GM13976 (cell line): Measurements from ENCODE around the gene TLCD1.

Source experiments
- DNase-seq: peaks from one replicate; pipeline ENCODE4 v3.0.0; 2012; ENCODE audit warnings: low spot score
- in situ Hi-C: fragments of 300-500 bp; cut with MboI; formaldehyde crosslinking; loops from one replicate; pipeline ENCODE4 v1.12.0; 2022; ENCODE audit warnings: low sequenced_read_pairs, mixed read lengths, inconsistent platforms; ENCODE audit not compliant: unreplicated experiment
- TF ChIP-seq, protein P1 (sequence below): IDR thresholded peaks from 2 replicates; pipeline ENCODE4 v1.5.1; 2012; ENCODE audit warnings: borderline replicate concordance, mild to moderate bottlenecking; ENCODE audit not compliant: insufficient read depth; ENCODE audit errors: extremely low read depth, missing control alignments, control extremely low read depth

Gene TLCD1

DNA sequence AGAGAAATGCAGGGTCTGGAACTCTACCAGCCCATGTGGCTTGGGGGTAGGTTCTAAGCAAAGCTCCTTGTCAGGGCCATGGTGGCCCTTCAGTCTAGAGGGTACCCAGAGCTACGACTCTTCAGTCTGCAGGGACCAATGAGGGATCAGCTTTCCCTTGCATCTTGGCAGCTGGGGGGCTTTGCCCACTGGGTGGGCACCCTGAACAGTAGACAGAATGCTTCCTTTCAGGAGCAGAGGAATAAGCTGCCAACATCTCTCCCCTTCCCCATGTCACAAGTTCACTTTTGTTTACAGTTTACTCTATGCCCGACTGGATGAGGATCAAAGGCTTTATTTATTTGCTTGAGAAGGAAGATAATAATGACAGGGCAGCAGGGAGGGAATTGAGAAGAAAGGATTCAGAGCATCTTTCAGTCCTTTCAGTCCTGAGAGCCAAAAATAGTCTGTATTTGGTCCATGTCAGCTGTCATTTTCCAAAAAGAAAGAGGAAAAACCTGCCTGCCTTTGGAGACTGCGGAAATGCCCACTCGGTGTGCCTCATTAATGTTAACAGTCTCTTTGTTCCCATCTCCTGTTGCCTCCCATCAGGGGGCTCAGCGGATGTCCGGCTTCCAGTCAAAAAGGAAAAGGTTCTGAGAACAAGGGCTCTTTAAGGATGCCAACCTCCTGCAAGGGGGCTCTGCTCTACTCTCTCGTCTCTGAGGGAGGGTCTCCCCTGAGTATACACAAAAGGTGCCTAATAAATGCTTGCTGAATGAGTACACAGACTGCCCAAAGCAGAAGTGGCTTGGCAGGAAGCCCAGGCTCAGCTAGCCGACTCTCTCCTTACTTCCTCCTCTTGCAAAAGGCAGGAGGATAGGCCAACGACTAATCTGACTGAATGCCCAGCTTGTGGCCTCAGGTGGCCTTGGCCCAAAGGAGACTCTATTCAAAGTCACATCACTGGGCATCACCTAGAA, 34.8 kb upstream of the TLCD1 start:
- TF ChIP-seq, protein P1, sequence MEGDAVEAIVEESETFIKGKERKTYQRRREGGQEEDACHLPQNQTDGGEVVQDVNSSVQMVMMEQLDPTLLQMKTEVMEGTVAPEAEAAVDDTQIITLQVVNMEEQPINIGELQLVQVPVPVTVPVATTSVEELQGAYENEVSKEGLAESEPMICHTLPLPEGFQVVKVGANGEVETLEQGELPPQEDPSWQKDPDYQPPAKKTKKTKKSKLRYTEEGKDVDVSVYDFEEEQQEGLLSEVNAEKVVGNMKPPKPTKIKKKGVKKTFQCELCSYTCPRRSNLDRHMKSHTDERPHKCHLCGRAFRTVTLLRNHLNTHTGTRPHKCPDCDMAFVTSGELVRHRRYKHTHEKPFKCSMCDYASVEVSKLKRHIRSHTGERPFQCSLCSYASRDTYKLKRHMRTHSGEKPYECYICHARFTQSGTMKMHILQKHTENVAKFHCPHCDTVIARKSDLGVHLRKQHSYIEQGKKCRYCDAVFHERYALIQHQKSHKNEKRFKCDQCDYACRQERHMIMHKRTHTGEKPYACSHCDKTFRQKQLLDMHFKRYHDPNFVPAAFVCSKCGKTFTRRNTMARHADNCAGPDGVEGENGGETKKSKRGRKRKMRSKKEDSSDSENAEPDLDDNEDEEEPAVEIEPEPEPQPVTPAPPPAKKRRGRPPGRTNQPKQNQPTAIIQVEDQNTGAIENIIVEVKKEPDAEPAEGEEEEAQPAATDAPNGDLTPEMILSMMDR: no peak
- no peak for DNase-seq
- in situ Hi-C loops: no loop called here

DNA sequence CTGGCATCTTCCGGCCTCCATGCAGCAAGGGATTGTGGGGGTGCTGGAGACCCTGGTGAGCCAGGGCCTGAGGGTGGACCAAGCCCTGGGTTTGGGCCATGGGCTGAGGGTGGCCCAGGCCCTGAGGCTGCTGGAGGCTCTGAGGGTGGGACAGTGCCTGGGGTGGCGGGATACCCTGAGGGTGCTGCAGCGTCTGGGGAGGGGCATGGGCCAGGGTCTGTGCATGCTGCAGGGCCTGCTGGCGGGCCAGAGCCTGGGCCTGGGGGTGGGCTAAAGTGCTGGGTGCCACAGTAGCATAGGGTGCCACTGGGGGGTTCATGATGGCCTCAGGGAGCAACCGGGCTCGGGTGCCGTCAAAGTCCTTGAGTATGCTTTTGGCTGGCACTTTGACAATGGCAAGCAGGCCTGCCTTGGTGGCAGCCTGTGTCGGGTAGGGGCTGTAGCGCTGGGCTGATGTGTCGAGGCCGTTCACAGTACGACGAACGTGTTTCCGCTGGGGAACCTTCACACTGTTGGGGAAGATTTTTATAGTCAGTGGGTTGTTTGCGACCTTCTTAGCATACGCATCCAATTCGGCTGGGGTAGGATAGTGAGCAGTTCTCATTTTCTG, 33.3 kb upstream of the TLCD1 start:
- no peak for DNase-seq
- in situ Hi-C loops: no loop called here
- TF ChIP-seq, protein P1: no peak

- TF ChIP-seq, protein P1: no peak
- in situ Hi-C loops: no loop called here
- DNase-seq: no peak
Measured at GRCh38 chr17:28758411-28759121, 32.5 kb upstream of the TLCD1 start.

DNA sequence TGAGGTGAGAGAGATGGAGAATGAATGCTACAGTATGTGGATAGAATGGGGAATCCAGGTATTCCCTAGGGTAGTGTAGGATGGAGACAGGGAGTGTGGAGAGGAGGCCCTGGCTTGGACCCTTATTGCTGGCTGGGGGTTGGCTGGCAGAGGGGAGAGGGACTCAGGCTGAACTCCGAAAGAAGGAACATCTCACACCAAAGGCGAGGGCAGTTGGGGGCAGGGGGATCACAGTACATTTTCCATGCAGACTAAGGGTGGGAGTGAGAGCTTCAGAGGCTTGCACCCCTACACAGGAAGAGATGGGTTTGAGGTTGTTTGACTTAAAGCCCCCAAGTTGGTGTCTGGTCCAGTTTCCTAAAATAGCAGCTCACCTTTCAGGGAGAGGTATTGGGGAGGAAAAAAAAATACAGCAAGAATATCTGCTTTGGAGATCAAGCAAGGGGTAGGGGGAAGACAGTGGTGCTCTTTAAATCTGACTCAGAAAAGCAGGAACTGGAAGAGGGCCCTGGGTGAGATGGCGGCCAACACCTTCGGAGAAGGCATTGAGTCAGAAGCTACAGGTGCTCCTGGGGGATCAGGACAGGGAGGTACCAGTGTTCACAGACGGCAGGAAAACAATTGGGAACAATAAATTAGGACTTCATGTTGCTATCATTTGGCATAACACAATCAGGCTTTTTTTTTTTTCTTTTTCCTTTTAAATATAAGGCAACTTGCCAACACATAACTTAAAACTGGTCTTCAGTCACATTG, 30.2 kb upstream of the TLCD1 start:
- no peak for DNase-seq
- in situ Hi-C loops: no loop called here
- TF ChIP-seq, protein P1: no peak

- in situ Hi-C loops: no loop called here
- TF ChIP-seq, protein P1: no peak
- DNase-seq: no peak
Measured at GRCh38 chr17:28755486-28755885, 29.5 kb upstream of the TLCD1 start.
